DMS53 treated with DMSO at 0.1 percent for 48 hours (cell line): ENCODE measurements around the gene KPNA2.
A peak's percentile ranks its signal among the peaks of the same experiment; 100 is the strongest.
"Not testable (repeated sequence)": the region's sequence is repeated elsewhere in the genome, so short reads cannot be mapped to it uniquely, and the experiment has no call there.

ENCODE experiments used
- DNase-seq: peaks from one replicate; lab custom pipeline; 2025; ENCODE audit not compliant: unreplicated experiment; lab: John Stamatoyannopoulos, UW

KPNA2 gene

DNA sequence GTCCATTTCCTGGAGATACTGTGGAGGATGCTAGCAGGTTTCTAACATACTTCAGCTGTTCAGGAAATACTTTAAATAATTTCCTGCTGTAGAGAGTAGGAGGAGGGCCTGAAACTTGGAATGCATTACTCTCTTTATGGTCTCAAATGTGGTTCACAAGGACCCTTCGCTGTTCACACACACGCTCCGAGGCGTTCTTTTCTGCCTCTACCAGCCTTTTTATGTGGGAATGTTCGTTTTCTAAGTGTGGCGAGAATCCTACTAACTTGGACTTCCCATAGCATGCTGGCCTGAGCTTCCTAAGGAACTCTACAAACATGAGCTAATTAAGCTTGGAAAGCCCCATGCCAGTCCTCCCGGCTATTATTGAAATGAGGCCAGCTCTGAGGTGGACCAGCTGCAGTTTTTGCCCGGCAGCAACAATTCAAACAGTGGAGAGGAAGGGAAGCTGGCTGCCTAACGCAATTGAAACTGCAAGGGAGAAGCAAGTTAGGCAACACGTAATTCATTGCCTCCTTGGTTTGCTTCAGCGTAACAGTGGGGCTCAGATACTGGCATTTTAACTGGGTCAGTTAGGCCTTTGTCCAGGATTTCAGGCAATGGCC lies 18.9 kb downstream of the KPNA2 start:
- DNase-seq, result no peak

DNA sequence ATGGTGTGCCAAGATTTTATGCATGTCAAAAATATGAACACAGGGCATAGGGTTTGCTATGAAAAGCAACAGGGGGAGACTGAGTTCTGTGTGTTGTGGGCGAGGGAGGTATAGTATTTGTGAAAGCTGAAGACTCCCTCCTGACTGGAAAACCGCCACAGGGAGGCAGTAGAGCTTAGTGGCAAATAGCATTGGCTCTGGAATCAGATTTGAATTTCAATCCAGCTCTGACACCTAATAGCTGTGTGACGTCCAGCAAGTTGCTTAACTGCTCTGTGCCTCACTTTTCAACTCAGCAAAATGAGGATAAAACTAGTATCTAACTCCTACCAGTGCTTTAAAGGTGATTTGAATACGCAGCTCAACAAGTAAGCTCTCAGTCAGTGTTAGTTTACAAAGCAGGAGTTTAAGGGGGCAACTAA lies 22.0 kb downstream of the KPNA2 start:
- peak; percentile 37 for DNase-seq

DNA sequence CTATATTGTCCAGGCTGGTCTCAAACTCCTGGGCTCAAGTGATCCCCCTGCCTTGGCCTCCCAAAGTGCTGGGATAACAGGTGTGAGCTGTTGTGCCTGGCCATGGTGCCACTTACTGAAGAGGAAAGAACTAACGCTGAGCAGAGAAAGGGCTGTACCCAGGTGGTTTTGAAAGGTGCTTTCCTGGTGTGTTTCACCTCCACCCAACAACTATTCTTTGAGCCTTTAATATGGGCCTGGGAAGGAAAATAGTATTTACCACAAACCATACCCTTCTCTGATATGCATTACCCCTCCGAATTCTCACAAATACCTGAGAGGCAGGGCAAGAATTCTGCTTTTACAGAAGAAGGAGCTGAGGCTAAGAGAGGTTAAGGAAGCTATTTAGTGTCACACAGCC lies 24.8 kb downstream of the KPNA2 start:
- no peak for DNase-seq

DNA sequence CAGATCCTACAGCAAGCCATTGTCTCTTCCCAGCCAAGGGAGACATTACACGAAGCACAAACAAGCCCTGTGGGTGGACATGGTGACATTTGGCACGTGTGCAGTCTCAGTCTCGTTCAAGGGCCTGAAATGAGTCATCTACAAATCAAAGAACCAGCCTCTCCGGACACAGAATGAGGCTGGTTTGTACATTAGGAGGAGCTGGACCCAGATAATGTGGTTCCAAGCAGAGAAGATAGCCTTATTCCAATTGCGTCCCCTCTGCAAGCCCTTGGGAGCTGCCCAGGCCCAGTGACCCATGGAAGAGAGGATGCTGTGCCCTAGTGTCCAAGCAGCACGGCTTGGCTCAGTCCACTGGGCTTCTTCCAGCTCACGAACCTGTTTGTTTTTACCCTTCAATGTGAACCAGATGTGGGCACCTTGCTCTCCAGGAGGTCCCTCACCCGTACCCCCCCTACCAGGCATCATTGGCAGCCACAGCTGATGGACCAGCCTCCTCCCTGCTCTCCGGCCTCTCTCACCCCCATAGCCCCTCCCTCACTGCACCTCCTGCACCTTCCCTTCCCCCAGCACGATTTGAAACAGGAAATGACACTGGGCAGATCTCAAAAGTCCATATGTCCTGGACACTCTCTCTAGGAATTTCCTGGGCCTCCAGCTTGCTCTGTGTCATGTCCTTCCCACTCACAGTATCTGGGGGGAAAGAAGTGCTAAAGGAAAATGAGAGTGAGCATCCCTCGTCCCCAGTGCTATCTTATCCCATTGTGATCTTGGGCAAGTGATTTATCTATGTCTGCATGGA lies 26.2 kb downstream of the KPNA2 start:
- peak; percentile 76 for DNase-seq

- not testable (repeated sequence) for DNase-seq
Measured at GRCh38 chr17:68065366-68065765, 29.8 kb downstream of the KPNA2 start.

- DNase-seq, result not testable (repeated sequence)
Measured at GRCh38 chr17:68068512-68068911, 33.0 kb downstream of the KPNA2 start.

- DNase-seq, result not testable (repeated sequence)
Measured at GRCh38 chr17:68070582-68071444, 35.3 kb downstream of the KPNA2 start.

DNA sequence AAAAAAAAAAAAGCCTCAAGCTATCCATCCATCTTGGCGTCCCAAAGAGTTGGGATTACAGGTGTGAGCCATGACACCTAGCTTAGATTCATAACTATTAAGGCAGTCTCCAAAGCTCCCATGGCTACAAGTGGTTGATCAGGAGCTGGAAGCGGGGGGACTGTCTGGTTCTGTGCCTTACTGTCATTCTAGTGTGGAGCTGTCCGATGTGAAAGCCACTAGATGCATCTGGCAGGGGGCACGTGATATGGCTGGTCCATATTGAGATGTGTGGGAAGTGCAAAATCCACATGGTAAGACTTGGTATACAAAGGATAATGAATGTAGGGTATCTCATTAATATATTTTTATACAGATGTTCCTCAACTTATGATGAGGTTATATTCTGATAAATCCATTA lies 38.7 kb downstream of the KPNA2 start:
- DNase-seq, result no peak

DNA sequence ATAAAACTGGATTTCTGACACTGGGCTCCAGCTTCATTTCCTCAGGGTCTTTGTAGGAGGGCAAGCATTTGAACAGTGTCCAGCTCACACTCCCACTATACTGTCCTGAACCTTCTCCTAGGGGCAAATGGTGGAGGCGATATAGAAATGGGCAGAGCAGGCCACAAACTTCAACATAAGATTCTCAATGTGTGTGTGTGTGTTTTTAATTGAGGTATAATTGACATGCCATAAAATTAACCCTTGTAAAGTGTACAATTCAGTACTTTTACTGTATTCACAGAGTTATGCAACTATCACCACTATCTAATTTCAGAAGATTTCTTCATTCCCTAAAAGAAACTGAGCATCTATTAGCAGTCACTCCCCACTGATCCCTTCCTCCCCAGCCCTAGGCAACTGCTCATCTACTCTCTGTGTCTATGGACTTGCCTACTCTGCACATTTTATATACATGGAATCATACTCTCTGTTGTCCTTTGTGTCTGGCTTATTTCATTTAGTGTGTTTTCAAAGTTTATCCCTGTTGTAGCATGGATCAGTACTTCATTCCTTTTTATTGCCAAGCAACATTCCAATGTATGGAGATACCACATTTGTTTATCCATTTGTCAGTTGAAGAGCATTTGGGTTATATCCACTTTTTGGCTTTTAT lies 40.5 kb downstream of the KPNA2 start:
- not testable (repeated sequence) for DNase-seq

DNA sequence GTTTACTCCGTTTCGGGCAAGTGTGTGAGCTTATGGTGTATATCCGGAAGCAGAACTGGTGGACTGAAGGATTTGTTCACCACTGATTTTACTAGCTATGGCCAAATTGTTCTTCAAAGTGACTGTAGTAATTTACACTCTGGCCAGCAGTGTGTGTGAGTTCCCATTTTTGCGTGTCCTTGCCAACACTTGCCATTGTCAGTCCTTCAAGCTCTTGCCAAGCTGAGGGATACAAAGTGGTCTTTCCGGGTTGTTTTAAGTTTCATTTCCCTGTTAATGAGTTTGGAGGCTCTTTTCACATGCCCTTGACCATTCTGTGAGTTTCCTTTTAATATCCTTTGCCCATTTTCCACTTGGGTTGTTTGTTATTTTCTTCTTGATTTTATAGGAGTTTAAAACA lies 42.0 kb downstream of the KPNA2 start:
- not testable (repeated sequence) for DNase-seq

GRCh38 chr17:68080411-68081150 lies 45.0 kb downstream of the KPNA2 start:
- no peak for DNase-seq

GRCh38 chr17:68081305-68082265 lies 46.0 kb downstream of the KPNA2 start:
- not testable (repeated sequence) for DNase-seq

GRCh38 chr17:68085771-68086381 lies 50.3 kb downstream of the KPNA2 start:
- no peak for DNase-seq

- DNase-seq, result not testable (repeated sequence)
Measured at GRCh38 chr17:68086666-68087065, 51.1 kb downstream of the KPNA2 start.

DNA sequence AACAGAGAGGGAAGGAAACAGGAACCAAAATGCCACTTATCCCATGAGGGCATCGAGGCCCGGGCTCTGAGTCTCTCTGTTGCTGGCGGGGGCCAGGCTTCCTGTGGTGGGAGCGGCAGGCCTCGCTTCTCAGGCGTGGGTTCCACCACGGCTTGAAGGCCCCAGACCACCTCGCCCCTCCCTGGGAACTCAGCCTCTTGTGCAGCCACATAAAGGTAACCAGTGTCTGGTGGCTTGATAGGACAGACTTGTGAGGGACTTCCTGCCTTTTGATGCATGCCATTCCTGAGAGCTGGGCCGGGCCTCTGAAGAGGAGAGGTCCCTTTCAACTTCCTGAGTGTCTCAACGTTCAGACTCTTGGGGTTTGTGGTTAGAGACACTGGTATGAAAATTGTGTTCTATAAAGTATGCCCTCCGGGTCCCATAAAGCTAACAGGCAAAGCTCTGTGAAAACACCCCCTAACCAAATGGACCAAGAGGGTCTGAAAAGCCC lies 51.6 kb downstream of the KPNA2 start:
- not testable (repeated sequence) for DNase-seq

GRCh38 chr17:68087851-68088250 lies 52.3 kb downstream of the KPNA2 start:
- DNase-seq, result no peak

GRCh38 chr17:68089881-68090280 lies 54.3 kb downstream of the KPNA2 start:
- peak; percentile 88 for DNase-seq

DNA sequence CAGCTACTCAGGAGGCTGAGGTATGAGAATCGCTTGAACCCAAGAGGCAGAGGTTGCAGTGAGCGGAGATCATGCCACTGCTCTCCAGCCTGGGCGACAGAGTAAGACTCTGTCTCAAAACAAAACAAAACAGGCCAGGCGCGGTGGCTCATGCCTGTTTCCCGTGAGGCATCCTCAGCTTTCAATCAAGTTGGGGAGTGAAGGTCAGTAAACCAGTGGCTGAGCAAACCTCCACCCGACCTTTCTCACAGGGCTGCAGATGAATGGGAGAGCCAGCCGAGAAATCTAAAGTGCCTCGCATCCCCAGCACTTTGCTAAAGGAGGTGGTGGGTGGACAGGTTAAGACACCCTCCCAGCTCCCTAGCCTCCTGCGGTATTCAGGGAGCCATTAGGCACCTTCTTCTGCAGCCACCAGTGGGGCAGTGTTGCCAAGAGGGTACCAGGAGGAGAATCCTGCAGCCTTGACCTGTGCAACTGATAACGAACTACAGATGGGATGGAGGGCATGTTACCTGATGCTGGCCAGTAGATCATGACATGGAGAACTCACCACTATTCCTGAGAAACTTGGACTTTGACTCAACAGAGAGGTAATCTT lies 59.0 kb downstream of the KPNA2 start:
- no peak for DNase-seq
